Naive thymus-derived CD8-positive, alpha-beta T cell (primary cell): ENCODE data around the gene ZPBP2. TPM values are rescaled to one million over a fixed set of nuclear protein-coding genes. Genes with fewer than 3 reads are reported as not detected.
"Not testable (repeated sequence)": the region's sequence is repeated elsewhere in the genome, so short reads cannot be mapped to it uniquely, and the experiment has no call there.

ENCODE experiments used
- ATAC-seq, 2 donors: fragments of 150-1000 bp; cut with Tn5 transposase in 1 of 2; sonication (Bioruptor Pico), chemical (Tn5 transposase) in 1 of 2; 1 replicate in 1 of 2; 2 replicates in 1 of 2; pipeline ENCODE4 v1.10.0; 2021; ENCODE audit warnings: mild to moderate bottlenecking in 2 of 2, moderate library complexity in 2 of 2
- POLR2A ChIA-PET: fragments of 350-600 bp; sonication (Branson Sonifier 250); formaldehyde crosslinking; loops from one replicate; lab custom pipeline; 2021; ENCODE audit warnings: antibody characterized with exemption; lab: Charles Lee
- DNase-seq, 10 donors: peaks; one replicate each; pipeline versions ENCODE4 v3.0.0 to v3.0.0-alpha.2; 2020 to 2022
- H3K27ac Mint-ChIP-seq, 10 donors: one replicate each; pipeline ENCODE4 v1.8.0; 2020 to 2022; ENCODE audit warnings: mild to moderate bottlenecking in 10 of 10, mixed read lengths in 10 of 10, moderate library complexity in 4 of 10, inconsistent platforms in 1 of 10
- H3K27me3 Mint-ChIP-seq, 5 donors: one replicate each; pipeline ENCODE4 v1.8.0; 2021 to 2022; ENCODE audit warnings: mixed read lengths in 5 of 5
- H3K36me3 Mint-ChIP-seq, 3 donors: one replicate each; pipeline ENCODE4 v1.8.0; 2020 to 2022; ENCODE audit warnings: mixed read lengths in 3 of 3, mild to moderate bottlenecking in 2 of 3, inconsistent platforms in 1 of 3
- H3K4me1 Mint-ChIP-seq, 4 donors: one replicate each; pipeline ENCODE4 v1.8.0; 2021 to 2022; ENCODE audit warnings: mixed read lengths in 4 of 4
- H3K4me3 Mint-ChIP-seq, 10 donors: one replicate each; pipeline ENCODE4 v1.8.0; 2020 to 2022; ENCODE audit warnings: mild to moderate bottlenecking in 10 of 10, mixed read lengths in 10 of 10, moderate library complexity in 6 of 10, inconsistent platforms in 1 of 10
- H3K9me3 Mint-ChIP-seq, 9 donors: one replicate each; pipeline ENCODE4 v1.8.0; 2020 to 2022; ENCODE audit warnings: mixed read lengths in 9 of 9, mild to moderate bottlenecking in 3 of 9, inconsistent platforms in 1 of 9, moderate library complexity in 1 of 9
- polyA plus RNA-seq, 3 donors: library from polyadenylated mRNA; unstranded; fragments of 300-500 nt; fragmentation: Illumina TruSeq; gene quantifications; one replicate each; pipeline ENCODE4 v1.2.3, GENCODE V29; 2021
- total RNA-seq, 8 experiments: library from RNA in 2 of 8; stranded (reverse) in 2 of 8; gene quantifications; one replicate each; pipeline ENCODE4 v1.2.3 and lab custom pipeline; 2021 to 2026

The ZPBP2 gene
- total and polyA plus RNA-seq, 5 experiments from 2014 or later = 0.38 to 0.49 TPM; not detected in 3

GRCh38 chr17:39886102-39886501 is 18.1 kb downstream of the ZPBP2 start:
- H3K27me3 Mint-ChIP-seq, ATAC-seq, DNase-seq, H3K4me3 Mint-ChIP-seq, POLR2A ChIA-PET, H3K4me1 Mint-ChIP-seq, H3K36me3 Mint-ChIP-seq, H3K27ac Mint-ChIP-seq, H3K9me3 Mint-ChIP-seq: not testable (repeated sequence)

- Mint-ChIP-seq H3K27ac (peak overlapping the region in 1 of 10 donors; percentile 26), H3K4me1 (no peaks in the 10 kb centered on the region), H3K27me3 (peaks cover 0 to 7% (median 2%) of the 10 kb centered on the region in 5 donors), H3K4me3 (no peak overlapping the region), H3K36me3 (peaks cover 0 to 2% (median 0%) of the 10 kb centered on the region in 3 donors), H3K9me3 (no peaks in the 10 kb centered on the region)
- DNase-seq = no peak
- ATAC-seq = no peak
- POLR2A ChIA-PET = interaction anchor here (0.7 kb wide), 1 partner anchor 278 kb away, joined by 7 read pairs; no protein-coding TSS in a partner anchor
These were observed 19.1 kb downstream of the ZPBP2 start for GRCh38 chr17:39887078-39887477.

GRCh38 chr17:39889200-39889599 is 21.2 kb downstream of the ZPBP2 start:
- Mint-ChIP-seq H3K27me3 (peaks cover 0 to 7% (median 2%) of the 10 kb centered on the region in 5 donors), H3K9me3 (no peaks in the 10 kb centered on the region), H3K27ac (no peak overlapping the region), H3K4me1 (peaks cover 0 to 4% (median 3%) of the 10 kb centered on the region in 4 donors), H3K36me3 (peaks cover 0 to 2% (median 0%) of the 10 kb centered on the region in 3 donors), H3K4me3 (no peak overlapping the region)
- DNase-seq (no peak), ATAC-seq (no peak)
- POLR2A ChIA-PET = interaction anchor here (0.6 kb wide), 1 partner anchor 330 kb away, joined by 5 read pairs; no protein-coding TSS in a partner anchor

GRCh38 chr17:39894681-39895376 is 26.8 kb downstream of the ZPBP2 start:
- H3K36me3 Mint-ChIP-seq = peaks cover 0 to 4% (median 0%) of the 10 kb centered on the region in 3 donors
- ATAC-seq = no peak
- POLR2A ChIA-PET = interaction anchor here (1.3 kb wide), 1 partner anchor 9 kb away, joined by 3 read pairs; no protein-coding TSS in a partner anchor
- H3K4me1 Mint-ChIP-seq = peaks cover 6 to 12% (median 7%) of the 10 kb centered on the region in 4 donors
- no peaks in the 10 kb centered on the region for H3K27me3 Mint-ChIP-seq
- no peak for DNase-seq
- H3K4me3 Mint-ChIP-seq = peak overlapping the region in 1 of 10 donors; percentile 17
- H3K27ac Mint-ChIP-seq = peak overlapping the region in 6 of 10 donors; percentile 35 to 79 (median 56)
- no peaks in the 10 kb centered on the region for H3K9me3 Mint-ChIP-seq

- POLR2A ChIA-PET = no interaction called here
- Mint-ChIP-seq H3K27ac (peak overlapping the region in 2 of 10 donors; percentile 20 to 47), H3K9me3 (no peaks in the 10 kb centered on the region), H3K4me1 (peaks cover 3 to 14% (median 9%) of the 10 kb centered on the region in 4 donors), H3K27me3 (no peaks in the 10 kb centered on the region), H3K4me3 (no peak overlapping the region), H3K36me3 (peaks cover 0 to 26% (median 6%) of the 10 kb centered on the region in 3 donors)
- DNase-seq = no peak
- no peak for ATAC-seq
These were observed 30.1 kb downstream of the ZPBP2 start for GRCh38 chr17:39898088-39898487.

DNA sequence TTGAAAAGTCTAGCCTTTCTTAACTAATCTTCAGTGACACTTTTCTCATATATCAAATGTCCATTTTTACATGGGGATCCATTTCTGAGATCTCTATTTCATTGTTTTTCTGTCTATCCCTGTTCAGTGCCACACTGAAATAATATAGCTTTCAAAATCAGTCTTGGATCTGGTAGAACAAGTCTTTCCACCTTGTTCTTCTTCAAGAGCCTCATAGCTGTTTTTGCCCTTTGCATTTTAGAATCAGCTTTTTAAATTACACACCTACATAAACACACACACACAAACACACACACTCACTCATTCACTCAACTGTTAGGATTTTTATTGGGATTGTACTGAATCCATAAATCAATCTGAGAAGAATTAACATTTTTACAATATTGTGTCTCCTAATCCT is 31.2 kb downstream of the ZPBP2 start:
- peaks cover 0 to 32% (median 10%) of the 10 kb centered on the region in 3 donors for H3K36me3 Mint-ChIP-seq
- ATAC-seq = no peak
- no peaks in the 10 kb centered on the region for H3K9me3 Mint-ChIP-seq
- H3K4me3 Mint-ChIP-seq = no peak overlapping the region
- H3K27ac Mint-ChIP-seq = peak overlapping the region in 4 of 10 donors; percentile 24 to 67 (median 47)
- POLR2A ChIA-PET = interaction anchor here (0.6 kb wide), 1 partner anchor 73 kb away, joined by 5 read pairs; no protein-coding TSS in a partner anchor
- DNase-seq = no peak
- H3K4me1 Mint-ChIP-seq = peaks cover 5 to 18% (median 16%) of the 10 kb centered on the region in 4 donors
- no peaks in the 10 kb centered on the region for H3K27me3 Mint-ChIP-seq

DNA sequence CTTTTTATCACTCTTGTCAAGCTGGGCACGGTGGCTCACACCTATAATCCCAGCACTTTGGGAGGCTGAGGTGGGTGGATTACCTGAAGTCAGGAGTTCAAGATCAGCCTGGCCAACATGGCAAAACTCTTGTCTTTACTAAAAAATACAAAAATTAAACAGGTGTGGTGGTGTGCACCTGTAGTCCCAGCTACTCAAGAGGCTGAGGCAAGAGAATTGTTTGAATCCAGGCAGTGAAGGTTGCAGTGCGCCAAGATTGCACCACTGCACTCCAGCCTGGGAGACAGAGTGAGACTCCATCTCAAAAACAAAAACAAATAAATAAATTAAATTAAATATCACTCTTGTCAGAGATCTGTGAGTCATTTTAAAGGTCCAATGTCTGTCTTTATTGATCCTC is 34.0 kb downstream of the ZPBP2 start:
- POLR2A ChIA-PET = interaction anchor here (0.6 kb wide), 1 partner anchor 59 kb away, joined by 5 read pairs; no protein-coding TSS in a partner anchor

DNA sequence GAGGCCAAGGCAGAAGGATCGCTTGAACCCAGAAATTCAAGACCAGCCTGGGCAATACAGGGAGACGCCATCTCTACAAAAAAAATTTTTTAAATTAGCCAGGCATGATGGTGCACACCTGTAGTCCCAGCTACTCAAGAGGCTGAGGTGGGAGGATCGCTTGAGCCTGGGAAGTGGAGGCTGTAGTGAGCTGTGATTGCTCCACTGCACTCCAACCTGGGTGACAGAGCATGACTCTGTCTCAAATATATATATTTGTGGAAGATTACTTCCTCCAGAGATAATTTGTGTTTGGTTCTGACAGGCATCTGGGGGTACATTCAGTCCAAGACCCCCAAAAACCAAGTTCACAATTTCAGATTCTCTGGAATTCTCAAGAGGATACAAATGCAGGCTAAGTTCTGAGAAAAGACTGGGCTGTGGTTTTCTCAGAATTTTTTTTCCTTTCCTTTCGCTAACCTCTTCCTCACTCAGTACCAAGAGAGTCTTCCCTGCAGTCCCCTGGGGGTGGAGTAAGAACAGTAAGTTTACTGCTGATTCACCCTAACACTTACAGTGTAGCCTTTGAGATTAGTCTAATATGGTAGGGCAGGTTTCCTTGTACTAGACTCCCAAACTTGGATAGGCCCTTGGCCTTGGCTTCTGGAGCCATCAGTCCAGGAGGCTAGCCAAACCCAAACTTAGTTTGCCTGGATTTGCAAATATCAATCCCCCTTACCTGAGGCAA is 35.3 kb downstream of the ZPBP2 start:
- Mint-ChIP-seq H3K27me3 (no peaks in the 10 kb centered on the region), H3K27ac (peak overlapping the region in 7 of 10 donors; percentile 29 to 84 (median 68)), H3K36me3 (peaks cover 0 to 66% (median 26%) of the 10 kb centered on the region in 3 donors), H3K9me3 (no peaks in the 10 kb centered on the region), H3K4me3 (peak overlapping the region in 5 of 10 donors; percentile 3 to 73 (median 16)), H3K4me1 (peaks cover 13 to 24% (median 18%) of the 10 kb centered on the region in 4 donors)
- POLR2A ChIA-PET = no interaction called here
- ATAC-seq = peak in 1 of 2 donors; percentile 54
- DNase-seq = peak in 1 of 10 donors; percentile 18

More for the DNA sequence above, 34.0 kb downstream of the ZPBP2 start:
- H3K4me3 Mint-ChIP-seq, H3K27me3 Mint-ChIP-seq, DNase-seq, ATAC-seq, H3K9me3 Mint-ChIP-seq, H3K27ac Mint-ChIP-seq: not testable (repeated sequence)
- Mint-ChIP-seq H3K4me1 (peaks cover 13 to 24% (median 18%) of the 10 kb centered on the region in 4 donors), H3K36me3 (peaks cover 0 to 56% (median 23%) of the 10 kb centered on the region in 3 donors)

GRCh38 chr17:39904990-39905288 is 36.9 kb downstream of the ZPBP2 start:
- Mint-ChIP-seq H3K9me3 (no peaks in the 10 kb centered on the region), H3K36me3 (peaks cover 0 to 78% (median 35%) of the 10 kb centered on the region in 3 donors), H3K27me3 (no peaks in the 10 kb centered on the region), H3K4me3 (no peak overlapping the region), H3K4me1 (peaks cover 13 to 24% (median 18%) of the 10 kb centered on the region in 4 donors), H3K27ac (peak overlapping the region in 1 of 10 donors; percentile 48)
- ATAC-seq (no peak), DNase-seq (no peak)
- POLR2A ChIA-PET = no interaction called here

DNA sequence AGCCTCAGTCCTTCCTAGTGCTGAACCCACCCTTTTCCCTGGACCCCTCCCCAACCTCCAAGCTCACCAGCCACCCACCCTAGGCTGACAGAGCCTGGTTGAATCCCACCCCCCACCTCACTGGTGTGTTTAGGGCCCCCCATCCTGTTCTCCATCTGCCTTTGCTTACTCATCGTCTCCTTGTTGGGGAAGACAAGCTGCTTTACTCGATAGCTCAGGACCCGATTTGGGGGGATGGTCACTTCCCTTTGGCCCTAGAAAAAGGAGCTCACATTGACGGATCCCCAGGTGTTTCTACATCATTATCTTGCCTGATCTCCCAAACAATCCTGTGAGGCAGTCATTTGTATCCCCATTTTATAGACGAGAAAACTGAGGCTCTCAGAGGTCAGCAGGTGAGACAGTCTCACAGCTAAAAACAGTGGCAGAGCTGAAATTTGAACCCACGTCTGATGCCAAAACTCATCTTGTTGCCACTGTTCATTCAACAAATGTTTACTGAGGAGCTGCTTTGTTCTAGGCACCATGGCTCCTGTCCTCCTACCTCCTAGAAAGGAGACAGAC is 40.9 kb downstream of the ZPBP2 start:
- Mint-ChIP-seq H3K9me3 (no peaks in the 10 kb centered on the region), H3K27ac (peak overlapping the region in 1 of 10 donors; percentile 45), H3K36me3 (peaks cover 0 to 88% (median 30%) of the 10 kb centered on the region in 3 donors), H3K4me1 (peaks cover 5 to 17% (median 13%) of the 10 kb centered on the region in 4 donors), H3K27me3 (no peaks in the 10 kb centered on the region), H3K4me3 (no peak overlapping the region)
- POLR2A ChIA-PET = interaction anchor here (1.7 kb wide), 1 partner anchor 13 kb away, joined by 4 read pairs; no protein-coding TSS in a partner anchor
- DNase-seq = no peak
- ATAC-seq = no peak

DNA sequence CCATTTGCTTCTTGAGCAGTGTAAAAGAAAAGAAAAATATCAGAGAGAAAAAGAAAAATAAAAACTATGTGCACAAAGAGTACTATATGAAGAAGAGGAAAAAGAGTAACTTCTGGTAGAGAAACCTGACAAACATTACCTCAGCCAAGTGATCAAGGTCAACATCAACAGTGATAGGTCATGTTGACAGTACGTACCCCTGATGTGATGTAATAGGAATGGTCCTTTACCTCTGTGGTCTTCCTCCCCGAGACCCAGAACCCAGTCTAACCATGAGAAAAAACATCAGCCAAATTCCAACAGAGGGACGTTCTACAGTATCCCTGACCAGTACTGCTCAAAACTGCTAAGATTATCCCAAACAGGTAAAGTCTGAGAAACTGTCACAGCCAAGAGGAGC is 46.0 kb downstream of the ZPBP2 start:
- H3K9me3 Mint-ChIP-seq = no peaks in the 10 kb centered on the region
- no peak overlapping the region for H3K4me3 Mint-ChIP-seq
- ATAC-seq = no peak
- H3K4me1 Mint-ChIP-seq = peaks cover 15 to 33% (median 21%) of the 10 kb centered on the region in 4 donors
- H3K36me3 Mint-ChIP-seq = peaks cover 0 to 83% (median 31%) of the 10 kb centered on the region in 3 donors
- POLR2A ChIA-PET = interaction anchor here (0.6 to 0.8 kb wide), 2 partner anchors 66 to 285 kb away, joined by 3 read pairs; no protein-coding TSS in a partner anchor
- H3K27ac Mint-ChIP-seq = peak overlapping the region in 1 of 10 donors; percentile 38
- H3K27me3 Mint-ChIP-seq = no peaks in the 10 kb centered on the region
- DNase-seq = no peak

- H3K27ac Mint-ChIP-seq = peak overlapping the region in 2 of 10 donors; percentile 5 to 48
- no peak for ATAC-seq
- H3K36me3 Mint-ChIP-seq = peaks cover 0 to 80% (median 29%) of the 10 kb centered on the region in 3 donors
- POLR2A ChIA-PET = interaction anchor here (0.5 to 3.4 kb wide), 4 partner anchors 11 to 293 kb away, joined by 3 to 18 read pairs (median 4); partner anchors contain the start of genes LRRC3C and ORMDL3
- H3K4me1 Mint-ChIP-seq = peaks cover 22 to 45% (median 33%) of the 10 kb centered on the region in 4 donors
- no peaks in the 10 kb centered on the region for H3K27me3 Mint-ChIP-seq
- H3K9me3 Mint-ChIP-seq = no peaks in the 10 kb centered on the region
- peak in 1 of 10 donors; percentile 4 for DNase-seq
- no peak overlapping the region for H3K4me3 Mint-ChIP-seq
These were observed 47.6 kb downstream of the ZPBP2 start for GRCh38 chr17:39915559-39915958.
